ENCODE data around the gene TCF3. TPM values are rescaled to one million over a fixed set of nuclear protein-coding genes. Genes with fewer than 3 reads are reported as not detected.

Gene TCF3

Small RNAs within 50 kb of the gene (small RNA-seq; reads per million reads assigned to genes)
- not detected for gene AC005943.2 (ENCODE audit: insufficient read depth)
- not detected for gene RN7SL477P (ENCODE audit: insufficient read depth)
- gene RNU6-1223P (ENCODE audit: insufficient read depth) = not detected

Measured in neuronal stem cell (in vitro differentiated cells).